GM18526 (cell line): ENCODE results near the gene SUCO.

Experiments used
- POLR2A ChIP-seq: IDR thresholded peaks from 3 replicates; pipeline ENCODE4 v1.6.1; 2011; ENCODE audit not compliant: insufficient read length; ENCODE audit errors: extremely low read depth

The SUCO gene, protein sequence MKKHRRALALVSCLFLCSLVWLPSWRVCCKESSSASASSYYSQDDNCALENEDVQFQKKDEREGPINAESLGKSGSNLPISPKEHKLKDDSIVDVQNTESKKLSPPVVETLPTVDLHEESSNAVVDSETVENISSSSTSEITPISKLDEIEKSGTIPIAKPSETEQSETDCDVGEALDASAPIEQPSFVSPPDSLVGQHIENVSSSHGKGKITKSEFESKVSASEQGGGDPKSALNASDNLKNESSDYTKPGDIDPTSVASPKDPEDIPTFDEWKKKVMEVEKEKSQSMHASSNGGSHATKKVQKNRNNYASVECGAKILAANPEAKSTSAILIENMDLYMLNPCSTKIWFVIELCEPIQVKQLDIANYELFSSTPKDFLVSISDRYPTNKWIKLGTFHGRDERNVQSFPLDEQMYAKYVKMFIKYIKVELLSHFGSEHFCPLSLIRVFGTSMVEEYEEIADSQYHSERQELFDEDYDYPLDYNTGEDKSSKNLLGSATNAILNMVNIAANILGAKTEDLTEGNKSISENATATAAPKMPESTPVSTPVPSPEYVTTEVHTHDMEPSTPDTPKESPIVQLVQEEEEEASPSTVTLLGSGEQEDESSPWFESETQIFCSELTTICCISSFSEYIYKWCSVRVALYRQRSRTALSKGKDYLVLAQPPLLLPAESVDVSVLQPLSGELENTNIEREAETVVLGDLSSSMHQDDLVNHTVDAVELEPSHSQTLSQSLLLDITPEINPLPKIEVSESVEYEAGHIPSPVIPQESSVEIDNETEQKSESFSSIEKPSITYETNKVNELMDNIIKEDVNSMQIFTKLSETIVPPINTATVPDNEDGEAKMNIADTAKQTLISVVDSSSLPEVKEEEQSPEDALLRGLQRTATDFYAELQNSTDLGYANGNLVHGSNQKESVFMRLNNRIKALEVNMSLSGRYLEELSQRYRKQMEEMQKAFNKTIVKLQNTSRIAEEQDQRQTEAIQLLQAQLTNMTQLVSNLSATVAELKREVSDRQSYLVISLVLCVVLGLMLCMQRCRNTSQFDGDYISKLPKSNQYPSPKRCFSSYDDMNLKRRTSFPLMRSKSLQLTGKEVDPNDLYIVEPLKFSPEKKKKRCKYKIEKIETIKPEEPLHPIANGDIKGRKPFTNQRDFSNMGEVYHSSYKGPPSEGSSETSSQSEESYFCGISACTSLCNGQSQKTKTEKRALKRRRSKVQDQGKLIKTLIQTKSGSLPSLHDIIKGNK (N-terminal part only)

DNA sequence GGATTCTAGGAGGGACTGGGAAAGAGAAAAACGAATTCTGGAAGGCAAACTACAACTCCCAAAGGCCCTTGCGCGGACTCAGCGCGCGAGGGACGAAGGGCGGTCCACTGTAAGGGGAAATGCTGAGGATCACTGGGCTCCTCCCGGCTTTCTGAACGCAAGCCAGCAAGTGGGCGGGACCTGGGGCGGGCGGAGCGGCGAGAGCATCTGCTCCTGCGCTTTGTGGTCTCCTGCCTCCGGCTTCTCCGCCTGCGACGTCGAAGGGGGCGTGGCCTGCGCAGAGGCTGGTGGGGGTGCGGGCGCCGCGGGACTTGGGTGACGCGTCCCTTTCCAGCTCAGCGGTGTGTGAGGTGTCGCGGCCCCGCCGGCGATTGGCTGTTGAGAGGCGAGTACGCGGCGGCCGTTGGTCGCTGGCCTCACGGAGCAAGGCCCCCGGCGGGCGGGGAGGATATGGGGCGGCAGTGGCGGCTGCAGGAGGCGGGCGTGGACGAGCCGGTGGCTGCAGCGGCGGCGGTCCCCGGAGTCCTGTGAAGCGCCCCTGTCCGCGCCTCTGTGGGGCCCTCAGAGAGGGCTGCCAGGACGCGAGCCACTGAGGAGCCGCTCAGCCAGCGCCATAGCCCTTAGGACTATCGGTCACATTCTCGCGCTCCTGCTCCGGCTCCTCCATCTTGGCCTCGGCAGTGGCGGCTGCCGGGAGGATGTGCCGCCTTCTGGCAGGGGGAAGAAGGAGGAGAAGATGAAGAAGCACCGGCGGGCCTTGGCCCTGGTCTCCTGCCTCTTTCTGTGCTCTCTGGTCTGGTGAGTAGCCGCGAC lies at the start of gene SUCO:
TSS of gene SUCO (plus strand) at position 451 of the 813 bp plus-strand sequence. CDS start at position 737, 286 bp downstream.
- peak; percentile 89 for TF ChIP-seq POLR2A

DNA sequence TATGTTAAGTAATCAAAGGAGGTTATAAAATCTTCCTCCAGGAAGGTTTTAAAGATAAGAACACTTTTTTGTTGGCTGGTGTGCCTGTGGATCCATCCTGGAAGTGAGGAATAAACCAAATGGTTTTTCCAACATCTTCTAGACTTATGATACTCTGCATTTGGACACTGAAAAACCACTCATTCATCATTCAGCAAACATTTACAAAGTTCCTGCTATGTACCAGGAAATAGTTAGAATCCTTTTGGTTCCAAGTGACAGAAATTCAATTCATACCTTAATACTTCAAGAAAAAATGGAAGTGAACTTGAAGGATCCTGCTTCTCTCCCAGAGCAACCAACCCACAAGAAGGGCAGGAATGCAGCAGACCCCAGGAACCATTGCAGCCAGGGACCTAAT lies 49.5 kb upstream of the SUCO start:
- no peak for TF ChIP-seq POLR2A

DNA sequence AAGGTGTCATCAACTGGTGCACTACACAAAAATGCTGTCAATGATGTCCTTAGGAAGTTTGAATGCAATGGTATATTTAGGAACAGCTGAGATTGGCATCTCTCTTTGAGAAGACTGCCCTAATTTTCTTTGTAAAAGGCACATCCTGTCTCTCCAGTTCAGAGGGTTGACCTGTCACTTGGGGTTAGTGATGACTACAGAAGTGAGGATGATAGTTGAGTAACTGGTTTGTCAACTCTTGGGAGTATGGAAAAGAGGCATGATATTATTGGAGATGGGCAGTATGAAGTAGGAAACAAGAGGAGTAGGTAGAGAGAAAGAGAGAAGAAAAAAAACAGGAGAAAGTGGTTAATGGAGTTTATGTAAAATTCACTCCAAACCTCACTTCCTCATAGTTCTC lies 48.7 kb upstream of the SUCO start:
- no peak for TF ChIP-seq POLR2A

DNA sequence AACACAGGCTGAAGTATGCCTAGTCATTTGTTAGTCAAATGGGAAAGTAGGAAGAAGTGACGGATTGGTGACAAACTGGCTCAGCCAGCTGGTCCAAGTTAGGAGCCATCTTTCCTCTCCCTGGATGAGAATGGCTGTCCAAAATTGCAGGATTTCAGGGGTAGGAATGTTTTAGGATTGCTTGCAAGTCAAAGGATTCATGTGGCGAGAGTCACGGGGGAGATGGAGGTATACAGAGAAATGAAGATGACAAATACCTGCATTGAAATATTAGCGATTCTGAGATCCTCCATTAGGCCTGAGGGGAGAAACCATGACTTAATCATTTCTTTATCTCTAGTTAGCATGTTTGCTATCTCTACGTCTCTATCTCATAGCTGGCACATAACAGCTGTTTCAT lies 47.3 kb upstream of the SUCO start:
- no peak for TF ChIP-seq POLR2A

DNA sequence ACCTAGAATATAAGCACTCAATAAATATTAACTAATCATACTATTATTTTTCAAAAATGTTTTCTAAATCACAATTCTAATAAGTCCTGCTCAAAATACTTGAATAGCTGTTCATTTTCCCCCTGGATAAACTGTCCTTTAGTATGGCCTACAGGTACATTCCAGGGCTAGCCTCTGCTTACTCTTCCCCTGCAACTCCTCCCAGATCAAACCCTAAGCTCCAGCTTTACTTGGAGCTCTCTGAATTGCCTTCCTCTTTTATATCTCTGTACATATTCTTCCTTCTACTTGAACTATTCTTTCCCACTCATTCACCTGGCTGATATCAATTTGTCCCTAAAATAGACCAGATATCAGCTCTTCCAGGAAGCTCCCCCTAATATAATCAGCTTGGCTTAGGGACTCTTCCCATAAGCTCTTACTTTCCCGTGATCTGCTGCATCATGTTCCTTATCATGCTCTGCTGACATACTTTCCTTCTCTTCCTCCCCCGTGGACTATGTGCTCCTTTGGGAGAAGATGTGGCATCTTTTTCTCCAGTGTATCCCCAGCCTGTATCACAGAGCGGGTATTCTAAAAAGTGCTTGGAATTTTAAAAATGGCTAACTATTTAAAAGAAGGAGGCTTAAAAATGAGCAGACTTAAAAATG lies 46.0 kb upstream of the SUCO start:
- TF ChIP-seq POLR2A: no peak

DNA sequence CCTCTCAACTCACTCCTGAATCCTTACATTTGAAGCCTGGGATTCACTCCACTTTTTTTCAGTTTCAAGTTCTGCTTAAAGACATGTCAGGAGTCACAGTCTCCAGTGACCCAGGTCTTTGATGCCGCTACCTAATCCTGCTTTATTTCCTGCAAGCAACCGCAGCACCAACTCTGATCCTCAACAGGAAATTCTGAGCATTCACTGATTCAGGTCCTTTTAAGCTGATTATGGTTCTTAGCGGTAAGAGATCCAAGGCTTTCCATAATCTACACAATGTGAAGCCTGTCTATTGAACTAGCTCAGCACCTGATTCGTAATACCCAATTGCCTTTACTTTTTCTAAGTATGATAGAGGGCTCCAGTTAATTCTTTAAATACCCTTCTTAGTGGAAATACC lies 45.4 kb upstream of the SUCO start:
- no peak for TF ChIP-seq POLR2A

DNA sequence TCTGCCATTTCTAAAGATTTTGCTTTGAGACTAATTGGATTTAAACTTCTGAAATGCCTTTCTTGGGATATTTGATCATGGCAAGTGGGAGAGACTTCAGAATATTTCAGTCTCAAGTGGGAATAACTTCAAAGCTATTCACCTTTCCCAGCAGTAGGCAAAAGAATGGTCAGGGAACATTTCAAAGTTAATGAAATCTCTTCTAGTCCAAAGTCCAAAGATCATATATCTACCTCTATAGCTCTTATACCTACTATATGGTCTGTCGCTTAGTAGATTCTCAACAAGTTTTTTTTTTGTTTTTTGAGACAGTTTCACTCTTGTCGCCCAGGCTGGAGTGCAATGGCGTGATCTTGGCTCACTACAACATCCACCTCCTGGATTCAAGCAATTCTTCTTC lies 44.6 kb upstream of the SUCO start:
- TF ChIP-seq POLR2A: no peak

DNA sequence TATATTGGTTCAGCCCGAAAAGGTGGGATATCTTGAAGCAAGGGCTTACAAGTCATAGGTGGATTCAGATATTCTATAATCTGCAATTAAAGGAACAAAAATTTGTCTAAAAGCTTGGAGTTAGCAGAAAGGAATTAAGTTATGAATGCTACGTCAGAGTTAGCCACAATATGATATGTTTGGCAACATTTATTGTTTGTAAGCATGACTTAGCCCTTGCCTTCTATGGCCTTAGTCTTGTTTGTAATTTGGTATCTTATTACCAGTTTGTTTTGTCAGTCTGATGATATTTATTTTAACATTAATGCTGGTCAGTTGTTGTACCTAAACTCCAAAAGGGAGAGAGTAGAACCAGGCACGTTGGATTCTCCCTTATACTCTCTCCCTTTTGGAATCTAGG lies 43.1 kb upstream of the SUCO start:
- TF ChIP-seq POLR2A: no peak

DNA sequence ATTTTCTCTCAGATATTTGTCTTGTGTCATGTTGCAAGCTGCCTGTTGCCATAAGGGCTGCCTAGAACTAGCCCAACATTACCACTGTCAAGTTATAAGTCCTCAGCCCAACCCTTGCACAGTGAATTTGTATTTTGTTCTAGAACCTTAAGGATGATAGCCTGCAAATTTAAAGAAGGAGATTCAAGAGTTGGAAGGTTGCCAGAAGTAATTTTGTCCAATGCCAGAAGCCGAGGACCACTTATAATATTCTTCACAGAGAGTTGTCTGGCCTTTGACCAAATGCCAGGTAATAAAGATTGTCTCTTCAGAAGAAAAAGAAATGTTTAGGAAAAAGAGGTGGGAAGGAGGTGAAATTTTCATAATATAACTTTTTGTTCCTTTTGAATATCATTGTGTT lies 40.5 kb upstream of the SUCO start:
- no peak for TF ChIP-seq POLR2A

DNA sequence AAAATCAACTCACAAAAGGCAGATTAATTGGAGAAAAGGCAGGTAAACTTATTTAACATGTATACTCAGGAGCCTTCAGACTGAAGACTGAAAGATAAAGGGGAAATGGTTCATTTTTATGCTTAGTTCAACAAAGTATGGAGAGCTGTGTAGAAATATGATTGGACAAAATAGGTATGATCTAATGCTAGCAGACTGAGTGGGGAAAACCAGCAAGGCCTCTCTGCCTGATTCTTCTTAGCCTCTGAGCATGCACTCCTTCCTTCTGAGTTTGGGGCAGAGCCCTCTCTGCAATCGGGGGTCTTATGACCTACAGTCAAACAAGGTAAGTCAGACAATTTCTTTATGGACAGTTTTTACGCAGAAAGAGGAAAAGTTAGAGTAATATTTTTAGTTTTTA lies 38.8 kb upstream of the SUCO start:
- TF ChIP-seq POLR2A: no peak

DNA sequence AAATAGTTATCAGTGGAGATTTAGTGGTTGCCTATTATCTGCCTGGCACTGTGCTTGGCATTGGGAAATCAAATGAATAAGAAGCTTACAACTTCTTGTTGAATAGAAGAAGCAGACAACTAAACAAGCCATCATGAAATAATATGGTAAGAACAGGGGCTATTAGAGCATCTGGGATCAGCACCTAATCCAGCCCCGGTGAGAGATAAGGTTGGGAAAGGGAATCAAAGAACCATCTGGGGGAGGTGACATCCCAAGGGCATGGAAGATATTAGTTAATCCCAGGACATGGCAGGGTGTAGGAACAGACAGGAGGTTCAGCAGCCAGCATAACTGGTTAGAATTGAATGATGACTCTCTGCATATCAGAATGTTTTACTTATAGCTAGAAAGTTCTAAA lies 36.3 kb upstream of the SUCO start:
- TF ChIP-seq POLR2A: no peak

DNA sequence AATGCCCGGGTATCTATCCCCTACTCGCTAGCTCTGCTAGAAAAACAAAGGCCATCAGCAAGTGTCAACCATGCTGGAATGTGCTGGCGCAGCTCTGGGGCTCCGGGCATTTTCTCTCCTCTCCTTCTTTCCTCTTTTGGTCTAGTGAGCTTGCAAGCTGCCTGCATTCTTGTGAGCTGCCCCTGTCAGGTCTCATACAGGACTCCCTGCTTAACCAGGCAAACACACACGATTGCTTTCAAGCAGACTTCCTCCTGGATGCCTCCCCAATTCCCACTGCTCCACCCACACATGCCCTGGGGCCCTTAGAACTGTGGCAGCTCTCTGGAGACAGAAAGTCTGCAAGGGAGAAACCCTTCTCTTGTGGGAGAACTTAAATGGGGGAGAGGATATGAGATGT lies 35.7 kb upstream of the SUCO start:
- TF ChIP-seq POLR2A: no peak

DNA sequence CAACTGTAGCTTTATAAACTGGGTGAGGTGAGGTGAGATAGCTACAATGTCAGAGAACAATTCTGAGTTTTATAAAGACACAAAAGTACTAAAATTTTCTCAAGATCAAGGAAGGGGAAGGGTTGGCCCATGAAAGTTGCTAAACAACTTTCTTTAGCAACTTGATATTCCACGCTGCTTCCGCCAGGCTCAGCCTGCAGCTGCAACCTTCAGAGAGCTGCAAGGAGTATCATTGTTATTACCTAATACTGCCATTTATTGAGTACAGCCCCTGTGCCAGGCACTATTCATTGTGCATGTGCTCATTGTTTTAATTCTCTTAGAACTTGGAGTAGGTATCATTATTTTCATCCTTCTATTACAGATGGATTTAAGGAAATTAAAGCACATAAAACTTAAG lies 34.1 kb upstream of the SUCO start:
- TF ChIP-seq POLR2A: no peak

DNA sequence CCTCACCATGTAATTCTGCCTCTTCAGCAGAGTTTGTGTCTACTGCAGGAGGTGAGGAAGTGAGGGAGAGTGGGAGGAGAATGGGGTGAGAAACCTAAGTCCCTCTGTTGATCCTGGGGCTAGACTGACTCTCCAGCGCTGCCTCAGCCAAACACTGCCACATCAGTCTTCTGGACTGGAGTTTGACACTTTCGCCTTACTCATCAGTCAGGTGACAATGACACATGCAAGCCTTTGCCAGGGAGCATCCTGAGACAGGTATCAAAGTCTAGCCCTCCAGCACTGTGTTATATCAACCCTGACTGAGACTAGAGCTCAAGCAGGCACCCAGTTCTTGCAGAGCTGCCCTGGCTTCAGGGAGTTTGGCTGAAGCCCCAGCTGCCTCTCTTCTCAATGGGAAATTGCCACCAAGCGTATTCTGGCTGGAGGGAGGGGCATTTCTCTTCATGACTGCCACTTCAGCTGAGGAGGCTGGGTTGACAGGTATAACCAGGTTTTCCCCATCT lies 33.3 kb upstream of the SUCO start:
- no peak for TF ChIP-seq POLR2A
